WTC11 (cell line): Measurements from ENCODE around the gene CDK6. TPM values are rescaled to one million over a fixed set of nuclear protein-coding genes. Genes with fewer than 3 reads are reported as not detected.

Experiments
- ATAC-seq: fragments of 200-7000 bp; cut with Tn5 transposase; 2 replicates; pipeline ENCODE4 v1.10.0; 2021; ENCODE audit warnings: mild to moderate bottlenecking, moderate library complexity
- CTCF ChIA-PET: fragments of 300-600 bp; sonication (Branson Sonifier 250); formaldehyde crosslinking; loops from one replicate; lab custom pipeline; 2021; ENCODE audit warnings: antibody characterized with exemption; lab: Charles Lee
- POLR2A ChIA-PET: fragments of 350-600 bp; sonication (Branson Sonifier 250); formaldehyde crosslinking; loops from one replicate; lab custom pipeline; 2021; ENCODE audit warnings: antibody characterized with exemption; lab: Charles Lee
- DNase-seq: peaks from one replicate; pipeline ENCODE4 v3.0.0; 2021; ENCODE audit warnings: low spot score
- H3K27ac Mint-ChIP-seq: 2 replicates; pipeline ENCODE4 v1.8.0; 2021; ENCODE audit warnings: mixed read lengths
- H3K27me3 Mint-ChIP-seq: 2 replicates; pipeline ENCODE4 v1.8.0; 2021; ENCODE audit warnings: low read depth, mild to moderate bottlenecking, moderate library complexity, mixed read lengths
- H3K36me3 Mint-ChIP-seq: 2 replicates; pipeline ENCODE4 v1.8.0; 2021; ENCODE audit warnings: mixed read lengths
- H3K4me1 Mint-ChIP-seq: 2 replicates; pipeline ENCODE4 v1.8.0; 2022; ENCODE audit warnings: mixed read lengths
- H3K4me3 Mint-ChIP-seq: 2 replicates; pipeline ENCODE4 v1.8.0; 2021; ENCODE audit warnings: mild to moderate bottlenecking, moderate library complexity, mixed read lengths
- H3K9me3 Mint-ChIP-seq: 2 replicates; pipeline ENCODE4 v1.8.0; 2021; ENCODE audit warnings: mixed read lengths
- ATF3 ChIP-seq: sonication (generic); formaldehyde crosslinking; conservative IDR thresholded peaks from 2 replicates; pipeline ENCODE4 v1.8.1; 2022; ENCODE audit warnings: mild to moderate bottlenecking, missing genetic modification reagents
- CREB1 ChIP-seq: sonication (generic); formaldehyde crosslinking; IDR thresholded peaks from 2 replicates; pipeline ENCODE4 v1.8.0; 2023; ENCODE audit warnings: mild to moderate bottlenecking, missing genetic modification reagents
- EMX1 ChIP-seq: fragments of 250-450 bp; sonication (Bioruptor Pico); IDR thresholded peaks from 2 replicates; pipeline ENCODE4 v1.8.0; 2021; ENCODE audit warnings: mild to moderate bottlenecking
- HMGXB4 ChIP-seq: sonication (generic); formaldehyde crosslinking; IDR thresholded peaks from 2 replicates; pipeline ENCODE4 v1.8.1; 2023; ENCODE audit warnings: mild to moderate bottlenecking, moderate library complexity, missing genetic modification reagents
- MXD4 ChIP-seq: fragments of 250-450 bp; sonication (Bioruptor Pico); IDR thresholded peaks from 2 replicates; pipeline ENCODE4 v1.8.0; 2021; ENCODE audit warnings: mild to moderate bottlenecking, moderate library complexity, borderline replicate concordance
- NFATC4 ChIP-seq: fragments of 250-450 bp; sonication (Bioruptor Pico); IDR thresholded peaks from 2 replicates; pipeline ENCODE4 v1.9.0; 2021; ENCODE audit warnings: mild to moderate bottlenecking
- SMAD4 ChIP-seq: sonication (generic); formaldehyde crosslinking; IDR thresholded peaks from 2 replicates; pipeline ENCODE4 v1.8.0; 2022; ENCODE audit warnings: mild to moderate bottlenecking, missing genetic modification reagents
- USF2 ChIP-seq: sonication (generic); formaldehyde crosslinking; IDR thresholded peaks from 2 replicates; pipeline ENCODE4 v1.8.1; 2023; ENCODE audit warnings: mild to moderate bottlenecking, missing genetic modification reagents, moderate library complexity
- ZNF138 ChIP-seq: sonication (generic); formaldehyde crosslinking; conservative IDR thresholded peaks from 2 replicates; pipeline ENCODE4 v1.8.1; 2022; ENCODE audit warnings: mild to moderate bottlenecking, moderate library complexity, missing genetic modification reagents
- ZNF317 ChIP-seq: sonication (generic); formaldehyde crosslinking; IDR thresholded peaks from 2 replicates; pipeline ENCODE4 v1.8.1; 2023; ENCODE audit warnings: low read depth, mild to moderate bottlenecking, moderate library complexity, missing genetic modification reagents, borderline replicate concordance
- ZNF512 ChIP-seq: sonication (generic); formaldehyde crosslinking; IDR thresholded peaks from 2 replicates; pipeline ENCODE4 v1.8.1; 2022; ENCODE audit warnings: missing genetic modification reagents, borderline replicate concordance
- ZNF671 ChIP-seq: fragments of 250-450 bp; sonication (Bioruptor Pico); IDR thresholded peaks from 2 replicates; pipeline ENCODE4 v1.8.0; 2021; ENCODE audit warnings: mild to moderate bottlenecking
- total RNA-seq: library from RNA; stranded (reverse); gene quantifications from 3 replicates; pipeline ENCODE4 v1.2.3, GENCODE V29; 2021
- TF ChIP-seq, protein P1 (sequence below): sonication (generic); formaldehyde crosslinking; IDR thresholded peaks from 2 replicates; pipeline ENCODE4 v1.8.0; 2023; ENCODE audit warnings: missing genetic modification reagents, mild to moderate bottlenecking, borderline replicate concordance
- TF ChIP-seq, protein P2 (sequence below): fragments of 250-450 bp; sonication (Bioruptor Pico); IDR thresholded peaks from 2 replicates; pipeline ENCODE4 v2.1.2; 2022; ENCODE audit warnings: mild to moderate bottlenecking, moderate library complexity
- TF ChIP-seq, protein P3 (sequence below): sonication (generic); formaldehyde crosslinking; conservative IDR thresholded peaks from 2 replicates; pipeline ENCODE4 v1.8.1; 2023; ENCODE audit warnings: mild to moderate bottlenecking, low read depth, missing genetic modification reagents, moderate library complexity

Gene CDK6
- total RNA-seq, 1 experiment from 2014 or later = 47.2 TPM

GRCh38 chr7:92843781-92844180 lies 7.4 kb upstream of the CDK6 start:
- Mint-ChIP-seq H3K4me1 (peaks cover 11% of the 10 kb centered on the region), H3K27ac (no peak overlapping the region), H3K36me3 (no peaks in the 10 kb centered on the region), H3K4me3 (no peak overlapping the region), H3K9me3 (0 out of 2 replicates have a peak, but pooled peaks cover 3% of the 10 kb centered on the region), H3K27me3 (peaks cover 5% of the 10 kb centered on the region)
- TF ChIP-seq MXD4 (CRISPR knock-in tag) (no peak), CREB1 (CRISPR knock-in tag) (no peak), USF2 (no peak), HMGXB4 (CRISPR knock-in tag) (no peak), NFATC4 (no peak), ZNF317 (CRISPR knock-in tag) (no peak)
- TF ChIP-seq, protein P1, sequence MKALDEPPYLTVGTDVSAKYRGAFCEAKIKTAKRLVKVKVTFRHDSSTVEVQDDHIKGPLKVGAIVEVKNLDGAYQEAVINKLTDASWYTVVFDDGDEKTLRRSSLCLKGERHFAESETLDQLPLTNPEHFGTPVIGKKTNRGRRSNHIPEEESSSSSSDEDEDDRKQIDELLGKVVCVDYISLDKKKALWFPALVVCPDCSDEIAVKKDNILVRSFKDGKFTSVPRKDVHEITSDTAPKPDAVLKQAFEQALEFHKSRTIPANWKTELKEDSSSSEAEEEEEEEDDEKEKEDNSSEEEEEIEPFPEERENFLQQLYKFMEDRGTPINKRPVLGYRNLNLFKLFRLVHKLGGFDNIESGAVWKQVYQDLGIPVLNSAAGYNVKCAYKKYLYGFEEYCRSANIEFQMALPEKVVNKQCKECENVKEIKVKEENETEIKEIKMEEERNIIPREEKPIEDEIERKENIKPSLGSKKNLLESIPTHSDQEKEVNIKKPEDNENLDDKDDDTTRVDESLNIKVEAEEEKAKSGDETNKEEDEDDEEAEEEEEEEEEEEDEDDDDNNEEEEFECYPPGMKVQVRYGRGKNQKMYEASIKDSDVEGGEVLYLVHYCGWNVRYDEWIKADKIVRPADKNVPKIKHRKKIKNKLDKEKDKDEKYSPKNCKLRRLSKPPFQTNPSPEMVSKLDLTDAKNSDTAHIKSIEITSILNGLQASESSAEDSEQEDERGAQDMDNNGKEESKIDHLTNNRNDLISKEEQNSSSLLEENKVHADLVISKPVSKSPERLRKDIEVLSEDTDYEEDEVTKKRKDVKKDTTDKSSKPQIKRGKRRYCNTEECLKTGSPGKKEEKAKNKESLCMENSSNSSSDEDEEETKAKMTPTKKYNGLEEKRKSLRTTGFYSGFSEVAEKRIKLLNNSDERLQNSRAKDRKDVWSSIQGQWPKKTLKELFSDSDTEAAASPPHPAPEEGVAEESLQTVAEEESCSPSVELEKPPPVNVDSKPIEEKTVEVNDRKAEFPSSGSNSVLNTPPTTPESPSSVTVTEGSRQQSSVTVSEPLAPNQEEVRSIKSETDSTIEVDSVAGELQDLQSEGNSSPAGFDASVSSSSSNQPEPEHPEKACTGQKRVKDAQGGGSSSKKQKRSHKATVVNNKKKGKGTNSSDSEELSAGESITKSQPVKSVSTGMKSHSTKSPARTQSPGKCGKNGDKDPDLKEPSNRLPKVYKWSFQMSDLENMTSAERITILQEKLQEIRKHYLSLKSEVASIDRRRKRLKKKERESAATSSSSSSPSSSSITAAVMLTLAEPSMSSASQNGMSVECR (CRISPR knock-in tag) = no peak
- TF ChIP-seq, protein P2, sequence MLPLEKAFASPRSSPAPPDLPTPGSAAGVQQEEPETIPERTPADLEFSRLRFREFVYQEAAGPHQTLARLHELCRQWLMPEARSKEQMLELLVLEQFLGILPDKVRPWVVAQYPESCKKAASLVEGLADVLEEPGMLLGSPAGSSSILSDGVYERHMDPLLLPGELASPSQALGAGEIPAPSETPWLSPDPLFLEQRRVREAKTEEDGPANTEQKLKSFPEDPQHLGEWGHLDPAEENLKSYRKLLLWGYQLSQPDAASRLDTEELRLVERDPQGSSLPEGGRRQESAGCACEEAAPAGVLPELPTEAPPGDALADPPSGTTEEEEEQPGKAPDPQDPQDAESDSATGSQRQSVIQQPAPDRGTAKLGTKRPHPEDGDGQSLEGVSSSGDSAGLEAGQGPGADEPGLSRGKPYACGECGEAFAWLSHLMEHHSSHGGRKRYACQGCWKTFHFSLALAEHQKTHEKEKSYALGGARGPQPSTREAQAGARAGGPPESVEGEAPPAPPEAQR = no peak
- DNase-seq (no peak), ATAC-seq (no peak)
- POLR2A ChIA-PET = no interaction called here
- CTCF ChIA-PET = no interaction called here

GRCh38 chr7:92843034-92843760 lies 6.8 kb upstream of the CDK6 start:
- POLR2A ChIA-PET = no interaction called here
- H3K27me3 Mint-ChIP-seq = peaks cover 8% of the 10 kb centered on the region
- no peak overlapping the region for H3K27ac Mint-ChIP-seq
- H3K4me1 Mint-ChIP-seq = peaks cover 11% of the 10 kb centered on the region
- ATAC-seq (no peak), DNase-seq (no peak)
- H3K9me3 Mint-ChIP-seq = 0 out of 2 replicates have a peak, but pooled peaks cover 3% of the 10 kb centered on the region
- H3K4me3 Mint-ChIP-seq = no peak overlapping the region
- CTCF ChIA-PET = no interaction called here
- H3K36me3 Mint-ChIP-seq = no peaks in the 10 kb centered on the region
- no peak for TF ChIP-seq SMAD4
- TF ChIP-seq ZNF512 (CRISPR knock-in tag) = no peak
- TF ChIP-seq, protein P1 (CRISPR knock-in tag) = no peak
- TF ChIP-seq, protein P3, sequence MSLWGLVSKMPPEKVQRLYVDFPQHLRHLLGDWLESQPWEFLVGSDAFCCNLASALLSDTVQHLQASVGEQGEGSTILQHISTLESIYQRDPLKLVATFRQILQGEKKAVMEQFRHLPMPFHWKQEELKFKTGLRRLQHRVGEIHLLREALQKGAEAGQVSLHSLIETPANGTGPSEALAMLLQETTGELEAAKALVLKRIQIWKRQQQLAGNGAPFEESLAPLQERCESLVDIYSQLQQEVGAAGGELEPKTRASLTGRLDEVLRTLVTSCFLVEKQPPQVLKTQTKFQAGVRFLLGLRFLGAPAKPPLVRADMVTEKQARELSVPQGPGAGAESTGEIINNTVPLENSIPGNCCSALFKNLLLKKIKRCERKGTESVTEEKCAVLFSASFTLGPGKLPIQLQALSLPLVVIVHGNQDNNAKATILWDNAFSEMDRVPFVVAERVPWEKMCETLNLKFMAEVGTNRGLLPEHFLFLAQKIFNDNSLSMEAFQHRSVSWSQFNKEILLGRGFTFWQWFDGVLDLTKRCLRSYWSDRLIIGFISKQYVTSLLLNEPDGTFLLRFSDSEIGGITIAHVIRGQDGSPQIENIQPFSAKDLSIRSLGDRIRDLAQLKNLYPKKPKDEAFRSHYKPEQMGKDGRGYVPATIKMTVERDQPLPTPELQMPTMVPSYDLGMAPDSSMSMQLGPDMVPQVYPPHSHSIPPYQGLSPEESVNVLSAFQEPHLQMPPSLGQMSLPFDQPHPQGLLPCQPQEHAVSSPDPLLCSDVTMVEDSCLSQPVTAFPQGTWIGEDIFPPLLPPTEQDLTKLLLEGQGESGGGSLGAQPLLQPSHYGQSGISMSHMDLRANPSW (CRISPR knock-in tag) = no peak
- no peak for TF ChIP-seq ATF3
- TF ChIP-seq EMX1 (CRISPR knock-in tag) = no peak
- no peak for TF ChIP-seq MXD4 (CRISPR knock-in tag)
- no peak for TF ChIP-seq ZNF138
- no peak for TF ChIP-seq ZNF671 (CRISPR knock-in tag)
